Measurements from ENCODE around the gene TRIM56. TPM values are rescaled to one million over a fixed set of nuclear protein-coding genes. Genes with fewer than 3 reads are reported as not detected.
A peak's percentile ranks its signal among the peaks of the same experiment; 100 is the strongest.
"Not testable (repeated sequence)": the region's sequence is repeated elsewhere in the genome, so short reads cannot be mapped to it uniquely, and the experiment has no call there.

The TRIM56 gene
- total RNA-seq, 5 donors from 2014 or later (not counting 1 experiment from before 2014, with no cell fraction given) = 47.2 to 80.9 (median 77.4) TPM

DNA sequence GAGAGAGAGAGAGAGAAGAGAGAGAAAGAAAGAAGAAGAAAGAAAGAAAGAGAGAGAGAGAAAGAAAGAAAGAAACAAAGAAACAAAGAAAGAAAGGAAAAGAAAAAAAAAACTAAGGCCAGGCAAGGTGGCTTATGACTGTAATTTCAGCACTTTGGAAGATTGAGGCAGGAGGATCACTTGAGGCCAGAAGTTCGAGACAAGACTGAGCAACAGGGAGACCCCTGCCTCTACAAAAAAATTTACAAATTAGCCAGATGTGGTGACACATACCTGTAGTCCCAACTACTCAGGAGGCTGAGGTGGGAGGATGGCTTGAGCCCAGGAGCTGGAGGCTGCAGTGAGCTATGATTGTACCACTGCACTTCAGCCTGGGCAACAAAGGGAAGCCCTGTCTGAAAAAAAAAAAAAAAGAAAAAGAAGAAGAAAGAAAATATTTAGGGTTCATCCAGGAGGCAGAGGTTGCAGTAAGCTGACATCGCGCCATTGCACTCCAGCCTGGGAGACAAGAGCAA is 44.4 kb downstream of the TRIM56 start:
- peaks cover under 1 to 25% of the 10 kb centered on the region in 2 experiments for H3K4me1 ChIP-seq (ENCODE audit: control insufficient read depth in 1 of 2, extremely low read depth in 1 of 2, insufficient read depth in 2 of 2, low read length in 2 of 2)
- DNase-seq (no peak), ATAC-seq (replicated peaks in 1 of 4) (no peak)
- H3K36me3 ChIP-seq (ENCODE audit: control insufficient read depth in 2 of 2, extremely low read depth in 1 of 2, insufficient read depth in 1 of 2, low read length in 1 of 2) = no peaks in the 10 kb centered on the region
- Mint-ChIP-seq H3K4me3 (no peak overlapping the region), H3K9me3 (no peaks in the 10 kb centered on the region), H3K4me1 (peaks cover 23 to 32% (median 25%) of the 10 kb centered on the region in 3 donors), H3K36me3 (no peaks in the 10 kb centered on the region), H3K27ac (no peak overlapping the region), H3K27me3 (peaks cover 38 to 70% of the 10 kb centered on the region in 2 donors)
- H3K27me3 ChIP-seq (replicated peaks in 1 of 2; ENCODE audit: control insufficient read depth in 2 of 2, extremely low read depth in 1 of 2, insufficient read depth in 2 of 2, low read length in 1 of 2) = peaks cover 0 to 64% of the 10 kb centered on the region in 2 experiments
- CTCF ChIA-PET = interaction anchor here in 1 of 2 donors (0.6 to 0.7 kb wide), 3 partner anchors 23 to 117 kb away, joined by 3 to 4 read pairs (median 3); no protein-coding TSS in a partner anchor
- no peaks in the 10 kb centered on the region for H3K9me3 ChIP-seq
- WGBS (ENCODE audit: insufficient coverage) = no CpG with 5 or more reads among the region's 3 CpGs
- POLR2A ChIA-PET = interaction anchor here in 1 of 2 donors (0.6 kb wide), 1 partner anchor 115 kb away, joined by 13 read pairs; the partner anchor contains the start of gene FIS1
- H3K27ac ChIP-seq (ENCODE audit: low read length) = no peak overlapping the region
- H3K4me3 ChIP-seq (ENCODE audit: control insufficient read depth in 1 of 2, extremely low read depth in 1 of 2, low read length in 1 of 2) = no peak overlapping the region

- H3K27ac ChIP-seq (ENCODE audit: low read length); CTCF ChIA-PET; H3K4me3 Mint-ChIP-seq; H3K4me1 ChIP-seq (ENCODE audit: control insufficient read depth in 1 of 2, extremely low read depth in 1 of 2, insufficient read depth in 2 of 2, low read length in 2 of 2); DNase-seq; ATAC-seq (replicated peaks in 1 of 4); H3K9me3 ChIP-seq; H3K36me3 Mint-ChIP-seq; H3K36me3 ChIP-seq (ENCODE audit: control insufficient read depth in 2 of 2, extremely low read depth in 1 of 2, insufficient read depth in 1 of 2, low read length in 1 of 2); H3K9me3 Mint-ChIP-seq; H3K4me3 ChIP-seq (ENCODE audit: control insufficient read depth in 1 of 2, extremely low read depth in 1 of 2, low read length in 1 of 2): not testable (repeated sequence)
- 95% methylated on average over 4 of the region's 18 CpGs for WGBS (ENCODE audit: insufficient coverage)
- H3K4me1 Mint-ChIP-seq = peaks cover 5 to 13% (median 9%) of the 10 kb centered on the region in 3 donors
- POLR2A ChIA-PET = interaction anchor here in 1 of 2 donors (0.7 kb wide), 1 partner anchor 235 kb away, joined by 8 read pairs; no protein-coding TSS in a partner anchor
- peak overlapping the region in 1 of 2 donors; percentile 15 for H3K27ac Mint-ChIP-seq
- peaks cover 18 to 65% of the 10 kb centered on the region in 2 donors for H3K27me3 Mint-ChIP-seq
- H3K27me3 ChIP-seq (replicated peaks in 1 of 2; ENCODE audit: control insufficient read depth in 2 of 2, extremely low read depth in 1 of 2, insufficient read depth in 2 of 2, low read length in 1 of 2) = peaks cover 0 to 47% of the 10 kb centered on the region in 2 experiments
Observed at GRCh38 chr7:101132626-101133600, 47.6 kb downstream of the TRIM56 start.

DNA sequence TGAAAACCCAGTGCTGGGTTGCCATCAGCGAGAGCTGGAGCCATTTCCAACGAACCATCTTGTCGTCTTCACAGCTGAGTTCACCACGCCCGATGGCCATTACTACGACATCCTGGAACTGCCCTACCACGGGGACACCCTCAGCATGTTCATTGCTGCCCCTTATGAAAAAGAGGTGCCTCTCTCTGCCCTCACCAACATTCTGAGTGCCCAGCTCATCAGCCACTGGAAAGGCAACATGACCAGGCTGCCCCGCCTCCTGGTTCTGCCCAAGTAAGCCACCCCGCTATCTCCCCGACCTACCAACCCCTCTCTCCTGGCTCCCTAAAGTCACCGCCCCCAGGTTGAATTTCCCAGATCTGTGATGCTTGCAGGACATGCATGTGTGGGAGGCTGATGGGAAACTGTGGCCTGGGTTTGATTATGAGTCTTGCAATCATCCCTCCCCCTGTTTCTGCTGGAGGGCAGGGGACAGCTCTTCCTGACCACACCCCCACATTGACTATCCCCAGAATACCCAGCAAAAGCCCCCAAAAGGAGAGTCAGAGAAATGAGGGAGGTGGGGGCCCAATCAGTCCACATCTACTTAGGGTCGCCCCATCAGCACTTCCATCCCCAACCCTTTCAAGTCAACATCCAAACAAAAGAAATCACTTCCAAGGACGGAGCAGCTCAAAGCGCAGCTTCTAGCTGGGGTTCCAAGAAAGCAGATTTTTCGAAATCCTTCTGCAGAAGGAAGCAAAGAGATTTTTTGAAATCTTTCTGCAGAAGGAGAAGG is 48.5 kb downstream of the TRIM56 start:
- Mint-ChIP-seq H3K9me3 (no peaks in the 10 kb centered on the region), H3K4me3 (no peak overlapping the region), H3K27me3 (peaks cover 17 to 60% of the 10 kb centered on the region in 2 donors), H3K36me3 (no peaks in the 10 kb centered on the region), H3K4me1 (peaks cover 11 to 20% (median 17%) of the 10 kb centered on the region in 3 donors), H3K27ac (no peak overlapping the region)
- H3K4me1 ChIP-seq (ENCODE audit: control insufficient read depth in 1 of 2, extremely low read depth in 1 of 2, insufficient read depth in 2 of 2, low read length in 2 of 2) = peaks cover 0 to 11% of the 10 kb centered on the region in 2 experiments
- H3K36me3 ChIP-seq (ENCODE audit: control insufficient read depth in 2 of 2, extremely low read depth in 1 of 2, insufficient read depth in 1 of 2, low read length in 1 of 2) = no peaks in the 10 kb centered on the region
- peaks cover 0 to 42% of the 10 kb centered on the region in 2 experiments for H3K27me3 ChIP-seq (replicated peaks in 1 of 2; ENCODE audit: control insufficient read depth in 2 of 2, extremely low read depth in 1 of 2, insufficient read depth in 2 of 2, low read length in 1 of 2)
- H3K27ac ChIP-seq (ENCODE audit: low read length) = no peak overlapping the region
- WGBS (ENCODE audit: insufficient coverage) = 83% methylated on average over 9 of the region's 15 CpGs
- DNase-seq (no peak), ATAC-seq (replicated peaks in 1 of 4) (no peak)
- H3K9me3 ChIP-seq = no peaks in the 10 kb centered on the region
- CTCF ChIA-PET = interaction anchor here in 1 of 2 donors (0.7 kb wide), 1 partner anchor 10 kb away, joined by 4 read pairs; no protein-coding TSS in a partner anchor
- no peak overlapping the region for H3K4me3 ChIP-seq (ENCODE audit: control insufficient read depth in 1 of 2, extremely low read depth in 1 of 2, low read length in 1 of 2)
- POLR2A ChIA-PET = no interaction called here

DNA sequence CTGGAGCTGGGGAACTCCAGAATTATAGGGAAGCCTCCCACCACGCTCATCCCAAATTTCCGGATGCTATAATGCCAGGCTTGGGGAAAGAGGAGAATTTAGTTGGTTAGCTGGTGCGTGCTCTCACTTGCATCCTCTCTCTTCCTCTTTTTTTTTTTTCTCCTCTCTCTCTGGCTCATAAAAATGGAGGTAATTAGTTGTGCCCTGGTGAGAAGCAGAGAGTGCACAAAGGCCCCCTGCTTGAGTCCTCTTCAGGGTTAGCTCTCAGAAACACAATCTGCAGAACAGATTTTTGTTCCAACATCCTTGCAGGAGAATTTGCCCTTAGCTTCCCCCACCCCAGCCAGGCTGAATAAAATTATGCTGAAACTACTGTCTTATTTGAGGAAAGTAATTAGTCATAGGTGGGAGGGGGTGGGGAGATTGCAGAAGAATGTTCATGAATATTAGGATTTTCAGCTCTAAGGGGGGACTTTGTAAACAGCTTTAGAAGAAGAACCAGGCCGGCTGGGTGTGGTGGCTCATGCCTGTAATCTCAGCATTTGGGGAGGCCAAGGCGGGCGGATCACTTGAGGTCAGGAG is 49.2 kb downstream of the TRIM56 start:
- Mint-ChIP-seq H3K4me3 (no peak overlapping the region), H3K9me3 (no peaks in the 10 kb centered on the region), H3K27me3 (peaks cover 17 to 60% of the 10 kb centered on the region in 2 donors), H3K27ac (no peak overlapping the region), H3K36me3 (no peaks in the 10 kb centered on the region), H3K4me1 (peaks cover 11 to 23% (median 20%) of the 10 kb centered on the region in 3 donors)
- ChIA-PET CTCF (interaction anchor here in 1 of 2 donors (0.7 kb wide), 1 partner anchor 10 kb away, joined by 4 read pairs; no protein-coding TSS in a partner anchor), POLR2A (no interaction called here)
- ATAC-seq (replicated peaks in 1 of 4) (no peak), DNase-seq (no peak)
- Histone ChIP-seq H3K27me3 (replicated peaks in 1 of 2; ENCODE audit: control insufficient read depth in 2 of 2, extremely low read depth in 1 of 2, insufficient read depth in 2 of 2, low read length in 1 of 2) (peaks cover 0 to 42% of the 10 kb centered on the region in 2 experiments), H3K9me3 (no peaks in the 10 kb centered on the region), H3K36me3 (ENCODE audit: control insufficient read depth in 2 of 2, extremely low read depth in 1 of 2, insufficient read depth in 1 of 2, low read length in 1 of 2) (no peaks in the 10 kb centered on the region), H3K4me1 (ENCODE audit: control insufficient read depth in 1 of 2, extremely low read depth in 1 of 2, insufficient read depth in 2 of 2, low read length in 2 of 2) (peaks cover 0 to 11% of the 10 kb centered on the region in 2 experiments), H3K27ac (ENCODE audit: low read length) (no peak overlapping the region), H3K4me3 (ENCODE audit: control insufficient read depth in 1 of 2, extremely low read depth in 1 of 2, low read length in 1 of 2) (no peak overlapping the region)
- no CpG with 5 or more reads among the region's 6 CpGs for WGBS (ENCODE audit: insufficient coverage)

GRCh38 chr7:101137651-101138212 is 52.5 kb downstream of the TRIM56 start:
- H3K9me3 Mint-ChIP-seq = no peaks in the 10 kb centered on the region
- peaks cover 12 to 49% of the 10 kb centered on the region in 2 donors for H3K27me3 Mint-ChIP-seq
- Histone ChIP-seq H3K4me1 (ENCODE audit: control insufficient read depth in 1 of 2, extremely low read depth in 1 of 2, insufficient read depth in 2 of 2, low read length in 2 of 2) (peaks cover 0 to 11% of the 10 kb centered on the region in 2 experiments), H3K36me3 (ENCODE audit: control insufficient read depth in 2 of 2, extremely low read depth in 1 of 2, insufficient read depth in 1 of 2, low read length in 1 of 2) (no peaks in the 10 kb centered on the region), H3K27me3 (replicated peaks in 1 of 2; ENCODE audit: control insufficient read depth in 2 of 2, extremely low read depth in 1 of 2, insufficient read depth in 2 of 2, low read length in 1 of 2) (peaks cover 0 to 32% of the 10 kb centered on the region in 2 experiments), H3K27ac (ENCODE audit: low read length) (no peak overlapping the region), H3K9me3 (no peaks in the 10 kb centered on the region), H3K4me3 (ENCODE audit: control insufficient read depth in 1 of 2, extremely low read depth in 1 of 2, low read length in 1 of 2) (no peak overlapping the region)
- peaks cover 11 to 28% (median 26%) of the 10 kb centered on the region in 3 donors for H3K4me1 Mint-ChIP-seq
- no peaks in the 10 kb centered on the region for H3K36me3 Mint-ChIP-seq
- DNase-seq = no peak
- peak overlapping the region in 1 of 2 donors; percentile 31 for H3K27ac Mint-ChIP-seq
- WGBS (ENCODE audit: insufficient coverage) = 78% methylated on average over 8 of the region's 9 CpGs
- no peak overlapping the region for H3K4me3 Mint-ChIP-seq
- ChIA-PET POLR2A (interaction anchor here in 1 of 2 donors (0.6 kb wide), 1 partner anchor 43 kb away, joined by 3 read pairs; no protein-coding TSS in a partner anchor), CTCF (no interaction called here)
- peak in 1 of 4 experiments; percentile 7 for ATAC-seq (replicated peaks in 1 of 4)
